SK-N-MC (cell line): ENCODE data around the gene POTEJ.
"Not testable (repeated sequence)": the region's sequence is repeated elsewhere in the genome, so short reads cannot be mapped to it uniquely, and the experiment has no call there.

Experiments used
- EZH2 ChIP-seq: fragments of 200-600 bp; sonication (generic); IDR thresholded peaks from one replicate; pipeline ENCODE4 v1.6.1; 2017; ENCODE audit warnings: antibody characterized with exemption
- POLR2AphosphoS5 ChIP-seq: IDR thresholded peaks from 2 replicates; pipeline ENCODE4 v1.6.1; 2012; ENCODE audit warnings: mild to moderate bottlenecking, low read depth, low read length, borderline replicate concordance

GRCh38 chr2:130582970-130583369 lies 28.3 kb upstream of the POTEJ start:
- TF ChIP-seq POLR2AphosphoS5, EZH2: not testable (repeated sequence)
